Measurements from ENCODE around the gene MAPKAPK5. TPM values are rescaled to one million over a fixed set of nuclear protein-coding genes. Genes with fewer than 3 reads are reported as not detected.

MAPKAPK5 gene
- total and polyA plus RNA-seq, 10 donors, result 12.7 to 56.4 (median 43.1) TPM

DNA sequence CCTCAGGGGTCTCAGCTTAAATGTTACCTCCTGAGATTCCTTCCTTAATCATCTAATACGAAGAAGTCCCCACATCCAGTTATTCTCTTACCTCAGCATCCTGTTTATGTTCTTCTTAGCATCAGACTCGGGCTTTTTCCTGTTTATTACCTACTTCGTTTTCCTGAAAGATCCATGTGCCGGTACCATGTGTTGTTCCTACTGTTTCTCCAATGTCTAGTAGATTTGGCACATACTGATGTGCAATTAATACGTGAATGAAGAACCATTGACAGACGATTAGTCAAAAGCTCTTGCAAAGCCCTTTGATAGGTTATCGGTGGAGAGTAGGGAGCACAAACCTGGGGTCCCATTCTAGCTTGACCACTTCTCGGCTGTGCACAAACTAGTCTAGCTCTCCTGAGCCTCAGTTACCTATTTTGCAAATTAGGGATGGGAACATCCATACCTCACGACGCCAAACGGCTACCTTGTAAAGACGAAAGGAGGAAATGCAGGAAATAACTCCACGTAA lies 735 bp upstream of the MAPKAPK5 start:
- Histone ChIP-seq H3K9me3 (no peaks in the 10 kb centered on the region), H3K36me3 (peaks cover 0 to 44% (median 12%) of the 10 kb centered on the region in 6 donors), H3K4me3 (peak overlapping the region; percentile 78 to 100 (median 95)), H3K27ac (peak overlapping the region; percentile 91 to 96 (median 94)), H3K4me1 (peaks cover 42 to 68% (median 54%) of the 10 kb centered on the region in 6 donors), H3K27me3 (replicated peaks in 1 of 7) (no peaks in the 10 kb centered on the region)
- intact Hi-C loops (cut with DNase I; ENCODE audit: low total_unique reads), result no loop called here
- DNase-seq, result no peak
- TF ChIP-seq POLR2A (IDR thresholded peaks at IDR 0.05) (no peak), POLR2AphosphoS5 (IDR thresholded peaks at IDR 0.05) (no peak)
- TF ChIP-seq, protein P1, sequence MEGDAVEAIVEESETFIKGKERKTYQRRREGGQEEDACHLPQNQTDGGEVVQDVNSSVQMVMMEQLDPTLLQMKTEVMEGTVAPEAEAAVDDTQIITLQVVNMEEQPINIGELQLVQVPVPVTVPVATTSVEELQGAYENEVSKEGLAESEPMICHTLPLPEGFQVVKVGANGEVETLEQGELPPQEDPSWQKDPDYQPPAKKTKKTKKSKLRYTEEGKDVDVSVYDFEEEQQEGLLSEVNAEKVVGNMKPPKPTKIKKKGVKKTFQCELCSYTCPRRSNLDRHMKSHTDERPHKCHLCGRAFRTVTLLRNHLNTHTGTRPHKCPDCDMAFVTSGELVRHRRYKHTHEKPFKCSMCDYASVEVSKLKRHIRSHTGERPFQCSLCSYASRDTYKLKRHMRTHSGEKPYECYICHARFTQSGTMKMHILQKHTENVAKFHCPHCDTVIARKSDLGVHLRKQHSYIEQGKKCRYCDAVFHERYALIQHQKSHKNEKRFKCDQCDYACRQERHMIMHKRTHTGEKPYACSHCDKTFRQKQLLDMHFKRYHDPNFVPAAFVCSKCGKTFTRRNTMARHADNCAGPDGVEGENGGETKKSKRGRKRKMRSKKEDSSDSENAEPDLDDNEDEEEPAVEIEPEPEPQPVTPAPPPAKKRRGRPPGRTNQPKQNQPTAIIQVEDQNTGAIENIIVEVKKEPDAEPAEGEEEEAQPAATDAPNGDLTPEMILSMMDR (IDR thresholded peaks at IDR 0.05 in 8 of 11, conservative IDR thresholded peaks at IDR 0.05 in 3 of 11), result no peak
- 0 to 1% (median 1%) methylated on average over 13 of the region's 13 CpGs for WGBS, 5 donors

DNA sequence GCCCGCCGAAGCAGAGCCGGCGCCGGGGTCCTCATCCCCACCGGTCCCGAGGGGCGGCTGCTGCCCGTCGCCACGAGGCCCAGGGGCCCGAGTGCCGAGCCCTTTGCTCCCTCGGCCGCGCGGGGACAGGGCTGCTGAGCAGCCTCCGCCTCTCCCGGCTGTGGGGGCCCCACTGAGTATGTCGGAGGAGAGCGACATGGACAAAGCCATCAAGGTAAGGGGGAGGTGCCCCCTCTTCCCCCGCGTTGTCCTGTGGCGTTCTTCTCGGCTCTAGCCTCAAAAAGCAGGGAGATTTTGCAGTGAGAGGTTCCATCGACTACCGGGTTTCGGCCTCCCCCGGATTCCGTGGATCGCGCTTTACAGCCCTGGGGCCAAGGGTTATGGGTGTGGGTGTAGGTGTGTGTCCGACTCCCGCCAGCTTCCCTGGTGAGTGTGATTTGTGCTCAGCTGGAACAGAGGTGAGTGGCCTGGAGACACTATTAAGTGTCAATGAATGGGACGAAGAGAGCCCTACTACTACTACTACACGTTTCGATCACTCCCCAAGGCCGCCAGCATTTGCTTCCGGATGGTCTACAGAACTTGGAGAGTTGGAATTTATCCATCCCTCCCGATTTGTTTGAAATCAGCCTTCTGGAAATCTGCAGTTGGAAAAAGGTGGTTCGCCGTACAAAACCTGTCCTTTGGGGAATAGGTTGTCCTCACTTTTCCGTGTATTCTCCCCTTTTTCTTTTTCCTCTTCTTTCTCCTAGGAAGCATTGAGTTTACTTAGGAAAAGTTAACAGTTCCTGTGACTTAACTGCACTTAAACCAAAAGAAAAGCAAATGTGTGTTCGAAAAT lies 748 bp downstream of the MAPKAPK5 start:
- Histone ChIP-seq H3K4me1 (peaks cover 42 to 79% (median 55%) of the 10 kb centered on the region in 6 donors), H3K27ac (peak overlapping the region; percentile 91 to 96 (median 94)), H3K9me3 (peaks cover 0 to 2% (median 0%) of the 10 kb centered on the region in 8 donors), H3K4me3 (peak overlapping the region; percentile 78 to 100 (median 95)), H3K36me3 (peaks cover 0 to 50% (median 12%) of the 10 kb centered on the region in 6 donors), H3K27me3 (replicated peaks in 1 of 7) (no peaks in the 10 kb centered on the region)
- TF ChIP-seq POLR2A (IDR thresholded peaks at IDR 0.05), result no peak
- TF ChIP-seq POLR2AphosphoS5 (IDR thresholded peaks at IDR 0.05), result no peak
- TF ChIP-seq, protein P1 (IDR thresholded peaks at IDR 0.05 in 8 of 11, conservative IDR thresholded peaks at IDR 0.05 in 3 of 11), result no peak
- DNase-seq, result no peak
- 3 to 7% (median 5%) methylated on average over 29 to 44 of the region's 44 CpGs for WGBS, 5 donors
- intact Hi-C loops (cut with DNase I; ENCODE audit: low total_unique reads), result no loop called here

DNA sequence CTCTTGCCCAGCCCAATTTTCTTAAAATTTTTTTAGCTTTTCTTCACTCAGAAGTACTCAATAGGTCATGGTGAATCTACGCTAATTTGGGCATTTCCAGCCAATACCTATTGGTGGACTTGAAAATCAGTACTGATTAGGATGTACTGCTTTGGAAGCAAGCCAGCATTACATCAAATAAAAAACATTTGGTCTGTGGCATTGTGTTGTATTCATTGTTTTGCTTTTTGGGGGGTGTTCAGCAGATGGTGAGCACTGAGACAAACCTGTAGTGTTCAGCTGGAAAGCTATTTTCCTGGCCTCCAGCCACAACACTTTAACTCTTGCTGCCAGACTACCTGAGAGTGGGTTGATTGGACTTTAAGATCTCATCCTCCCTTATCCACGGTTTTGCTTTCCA lies 4.0 kb downstream of the MAPKAPK5 start:
- TF ChIP-seq POLR2A (IDR thresholded peaks at IDR 0.05) (no peak), POLR2AphosphoS5 (IDR thresholded peaks at IDR 0.05) (no peak)
- TF ChIP-seq, protein P1 (IDR thresholded peaks at IDR 0.05 in 8 of 11, conservative IDR thresholded peaks at IDR 0.05 in 3 of 11), result no peak
- 83 to 90% (median 86%) methylated on average over 2 of the region's 2 CpGs for WGBS, 5 donors

DNA sequence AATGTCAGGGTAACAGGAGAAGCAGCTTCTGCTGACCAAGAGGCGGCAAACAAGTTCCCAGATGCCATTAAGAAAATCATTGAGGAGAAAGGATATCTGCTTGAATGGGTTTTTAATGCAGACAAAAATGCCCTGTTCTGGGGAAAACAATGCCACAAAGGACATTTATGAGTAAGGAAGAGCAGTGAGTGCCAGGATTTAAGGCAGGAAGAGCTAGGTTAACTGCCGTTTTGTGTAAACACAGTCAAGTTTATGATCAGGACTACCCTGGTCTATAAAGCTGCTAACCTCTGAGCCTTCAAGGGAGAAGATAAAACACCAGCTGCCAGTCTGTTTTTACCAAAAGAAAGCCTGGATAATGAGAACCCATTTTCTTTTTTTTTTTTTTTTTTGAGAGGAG lies 8.5 kb downstream of the MAPKAPK5 start:
- WGBS, 5 donors, result 91 to 97% (median 94%) methylated on average over 2 of the region's 2 CpGs
- no peak overlapping the region for H3K4me3 ChIP-seq
- TF ChIP-seq POLR2A (IDR thresholded peaks at IDR 0.05), result no peak
- no peak for TF ChIP-seq POLR2AphosphoS5 (IDR thresholded peaks at IDR 0.05)
- TF ChIP-seq, protein P1 (IDR thresholded peaks at IDR 0.05 in 8 of 11, conservative IDR thresholded peaks at IDR 0.05 in 3 of 11), result no peak
- no peak for DNase-seq
- H3K36me3 ChIP-seq, result peaks cover 0 to 58% (median 9%) of the 10 kb centered on the region in 6 donors
- peaks cover 0 to 18% (median 8%) of the 10 kb centered on the region in 8 donors for H3K9me3 ChIP-seq
- H3K27ac ChIP-seq, result no peak overlapping the region
- no peaks in the 10 kb centered on the region for H3K27me3 ChIP-seq (replicated peaks in 1 of 7)
- H3K4me1 ChIP-seq, result peaks cover 0 to 25% (median 5%) of the 10 kb centered on the region in 6 donors
- intact Hi-C loops (cut with DNase I; ENCODE audit: low total_unique reads), result no loop called here

More for the DNA sequence above, 4.0 kb downstream of the MAPKAPK5 start:
- H3K27ac ChIP-seq, result no peak overlapping the region
- peaks cover 0 to 53% (median 7%) of the 10 kb centered on the region in 6 donors for H3K36me3 ChIP-seq
- DNase-seq, result no peak
- intact Hi-C loops (cut with DNase I; ENCODE audit: low total_unique reads), result no loop called here
- no peak overlapping the region for H3K4me3 ChIP-seq
- H3K4me1 ChIP-seq, result peaks cover 27 to 55% (median 37%) of the 10 kb centered on the region in 6 donors
- H3K9me3 ChIP-seq, result peaks cover 0 to 18% (median 8%) of the 10 kb centered on the region in 8 donors
- H3K27me3 ChIP-seq (replicated peaks in 1 of 7), result no peaks in the 10 kb centered on the region

All from spleen (tissue), 11 donors.